Neural progenitor cell (in vitro differentiated cells): ENCODE results near the gene CMC2. TPM values are rescaled to one million over a fixed set of nuclear protein-coding genes. Genes with fewer than 3 reads are reported as not detected.

Experiments used
- DNase-seq: peaks from one replicate; pipeline ENCODE4 v3.0.0-alpha.2; 2016; ENCODE audit warnings: low spot score
- H2AFZ ChIP-seq: fragments of 200-600 bp; sonication (generic); replicated peaks from 2 replicates; pipeline ENCODE4 v1.6.1; 2016; ENCODE audit warnings: antibody characterized with exemption
- H3F3A ChIP-seq: fragments of 200-600 bp; sonication (generic); 2 replicates; pipeline ENCODE4 v1.6.1; 2016; ENCODE audit warnings: antibody characterized with exemption, low read depth
- H3K27ac ChIP-seq: fragments of 200-600 bp; sonication (generic); 2 replicates; pipeline ENCODE4 v1.5.1; 2016; ENCODE audit warnings: mild to moderate bottlenecking
- H3K27me3 ChIP-seq: fragments of 200-600 bp; sonication (generic); 2 replicates; pipeline ENCODE4 v1.6.1; 2016; ENCODE audit warnings: mild to moderate bottlenecking, moderate library complexity
- H3K36me3 ChIP-seq: fragments of 200-600 bp; sonication (generic); 2 replicates; pipeline ENCODE4 v1.5.1; 2016
- H3K4me1 ChIP-seq: fragments of 200-600 bp; sonication (generic); 2 replicates; pipeline ENCODE4 v1.6.1; 2016; ENCODE audit warnings: mixed run types
- H3K4me2 ChIP-seq: fragments of 200-600 bp; sonication (generic); 2 replicates; pipeline ENCODE4 v1.6.1; 2016
- H3K4me3 ChIP-seq: fragments of 200-600 bp; sonication (generic); 2 replicates; pipeline ENCODE4 v1.5.1; 2016
- H3K79me2 ChIP-seq: fragments of 200-600 bp; sonication (generic); 2 replicates; pipeline ENCODE4 v1.6.1; 2016; ENCODE audit warnings: low read depth
- H3K9ac ChIP-seq: fragments of 200-600 bp; sonication (generic); 2 replicates; pipeline ENCODE4 v1.6.1; 2016
- H3K9me3 ChIP-seq: fragments of 200-600 bp; sonication (generic); 2 replicates; pipeline ENCODE4 v1.5.1; 2016; ENCODE audit warnings: low read depth
- H4K20me1 ChIP-seq: fragments of 200-600 bp; sonication (generic); 2 replicates; pipeline ENCODE4 v1.6.1; 2016; ENCODE audit warnings: low read depth
- H3K27ac Mint-ChIP-seq: 3 replicates; pipeline ENCODE4 v1.8.0; 2021; ENCODE audit warnings: mixed read lengths
- H3K27me3 Mint-ChIP-seq: 2 replicates; pipeline ENCODE4 v1.8.0; 2022; ENCODE audit warnings: low read depth, mild to moderate bottlenecking, inconsistent platforms, moderate library complexity, mixed read lengths; ENCODE audit not compliant: insufficient read depth
- H3K36me3 Mint-ChIP-seq: 3 replicates; pipeline ENCODE4 v1.8.0; 2021; ENCODE audit warnings: mixed read lengths
- H3K4me1 Mint-ChIP-seq: 3 replicates; pipeline ENCODE4 v1.8.0; 2021; ENCODE audit warnings: mixed read lengths
- H3K4me3 Mint-ChIP-seq: 3 replicates; pipeline ENCODE4 v1.8.0; 2021; ENCODE audit warnings: mild to moderate bottlenecking, moderate library complexity, mixed read lengths
- H3K9me3 Mint-ChIP-seq: 3 replicates; pipeline ENCODE4 v1.8.0; 2020; ENCODE audit warnings: mixed read lengths
- EZH2 ChIP-seq: fragments of 200-600 bp; sonication (generic); IDR thresholded peaks from 2 replicates; pipeline ENCODE4 v1.6.1; 2017; ENCODE audit warnings: antibody characterized with exemption, mild to moderate bottlenecking, moderate library complexity
- EZH2phosphoT487 ChIP-seq: fragments of 200-600 bp; sonication (generic); IDR thresholded peaks from 2 replicates; pipeline ENCODE4 v1.6.1; 2017; ENCODE audit warnings: antibody characterized with exemption
- total RNA-seq: library from RNA; depleted of rRNA; stranded (reverse); fragments of >200 nt; gene quantifications from 2 replicates; pipeline ENCODE4 v1.2.3, GENCODE V29; 2015; ENCODE audit warnings: low replicate concordance
- TF ChIP-seq, protein P1 (sequence below): fragments of 200-600 bp; sonication (generic); IDR thresholded peaks from 2 replicates; pipeline ENCODE4 v1.5.1; 2017; ENCODE audit warnings: antibody characterized with exemption, mild to moderate bottlenecking

CMC2 gene
- total RNA-seq, 1 donor from 2014 or later = 138 TPM

DNA sequence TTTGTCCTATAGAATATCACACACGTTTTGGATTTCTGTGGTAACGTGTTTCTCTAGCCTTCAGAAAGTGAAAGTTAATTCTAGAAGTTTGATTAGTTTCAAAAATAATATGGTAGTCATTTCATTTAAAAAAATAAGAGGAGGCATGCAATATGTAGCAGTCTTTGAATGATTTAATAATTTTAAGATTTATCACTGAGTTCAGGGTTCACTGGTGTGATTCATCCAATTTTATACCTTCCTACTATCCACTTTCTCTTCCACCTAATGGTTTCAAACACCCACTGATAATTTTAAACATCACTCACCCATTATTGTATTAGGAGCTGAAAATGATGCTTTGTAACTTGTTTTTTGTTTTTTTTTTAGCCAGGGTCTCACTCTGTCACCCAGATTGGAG lies 42.3 kb downstream of the CMC2 start:
- no peaks in the 10 kb centered on the region for H3K4me1 Mint-ChIP-seq
- H3K36me3 Mint-ChIP-seq = peaks cover 18% of the 10 kb centered on the region
- Histone ChIP-seq H3K9ac (no peak overlapping the region), H3K9me3 (peaks cover 3% of the 10 kb centered on the region), H3K27me3 (no peaks in the 10 kb centered on the region), H3K79me2 (no peaks in the 10 kb centered on the region), H2AFZ (no peak overlapping the region), H4K20me1 (no peaks in the 10 kb centered on the region), H3F3A (peaks cover 2% of the 10 kb centered on the region), H3K4me2 (no peak overlapping the region), H3K4me3 (no peak overlapping the region), H3K4me1 (no peaks in the 10 kb centered on the region), H3K36me3 (no peaks in the 10 kb centered on the region), H3K27ac (no peak overlapping the region)
- H3K27me3 Mint-ChIP-seq = peaks cover 3% of the 10 kb centered on the region
- peaks cover 14% of the 10 kb centered on the region for H3K9me3 Mint-ChIP-seq
- H3K4me3 Mint-ChIP-seq = no peak overlapping the region
- H3K27ac Mint-ChIP-seq = no peak overlapping the region
- no peak for TF ChIP-seq EZH2phosphoT487
- TF ChIP-seq, protein P1, sequence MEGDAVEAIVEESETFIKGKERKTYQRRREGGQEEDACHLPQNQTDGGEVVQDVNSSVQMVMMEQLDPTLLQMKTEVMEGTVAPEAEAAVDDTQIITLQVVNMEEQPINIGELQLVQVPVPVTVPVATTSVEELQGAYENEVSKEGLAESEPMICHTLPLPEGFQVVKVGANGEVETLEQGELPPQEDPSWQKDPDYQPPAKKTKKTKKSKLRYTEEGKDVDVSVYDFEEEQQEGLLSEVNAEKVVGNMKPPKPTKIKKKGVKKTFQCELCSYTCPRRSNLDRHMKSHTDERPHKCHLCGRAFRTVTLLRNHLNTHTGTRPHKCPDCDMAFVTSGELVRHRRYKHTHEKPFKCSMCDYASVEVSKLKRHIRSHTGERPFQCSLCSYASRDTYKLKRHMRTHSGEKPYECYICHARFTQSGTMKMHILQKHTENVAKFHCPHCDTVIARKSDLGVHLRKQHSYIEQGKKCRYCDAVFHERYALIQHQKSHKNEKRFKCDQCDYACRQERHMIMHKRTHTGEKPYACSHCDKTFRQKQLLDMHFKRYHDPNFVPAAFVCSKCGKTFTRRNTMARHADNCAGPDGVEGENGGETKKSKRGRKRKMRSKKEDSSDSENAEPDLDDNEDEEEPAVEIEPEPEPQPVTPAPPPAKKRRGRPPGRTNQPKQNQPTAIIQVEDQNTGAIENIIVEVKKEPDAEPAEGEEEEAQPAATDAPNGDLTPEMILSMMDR = no peak
- TF ChIP-seq EZH2 = no peak
- DNase-seq = no peak

DNA sequence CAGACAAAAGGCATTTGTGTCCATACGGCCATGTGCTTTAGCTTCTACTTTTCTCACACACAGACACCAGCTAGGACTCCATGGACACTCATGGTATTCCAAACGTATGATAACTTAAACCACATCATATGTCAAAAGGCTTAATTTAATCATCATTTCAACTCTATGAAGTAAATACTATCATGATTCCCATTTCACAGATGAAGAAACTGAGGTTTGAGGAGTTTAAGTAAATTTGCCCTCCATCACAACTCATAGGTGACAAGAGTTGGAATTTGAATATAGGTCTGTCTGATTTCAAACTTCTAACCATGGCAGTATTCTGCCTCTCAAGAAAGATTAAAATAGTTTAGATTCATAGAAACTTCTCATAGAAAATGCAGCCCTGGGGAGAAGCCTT lies 43.8 kb downstream of the CMC2 start:
- peaks cover 6% of the 10 kb centered on the region for H3K9me3 ChIP-seq
- H3K27me3 ChIP-seq = no peaks in the 10 kb centered on the region
- H3K9ac ChIP-seq = no peak overlapping the region
- Mint-ChIP-seq H3K27ac (no peak overlapping the region), H3K9me3 (peaks cover 26% of the 10 kb centered on the region), H3K4me1 (no peaks in the 10 kb centered on the region), H3K27me3 (no peaks in the 10 kb centered on the region), H3K36me3 (peaks cover 12% of the 10 kb centered on the region), H3K4me3 (no peak overlapping the region)
- no peak overlapping the region for H2AFZ ChIP-seq
- H3F3A ChIP-seq = peaks cover 2% of the 10 kb centered on the region
- no peaks in the 10 kb centered on the region for H4K20me1 ChIP-seq
- H3K4me2 ChIP-seq = no peak overlapping the region
- DNase-seq = no peak
- TF ChIP-seq EZH2 = no peak
- no peak for TF ChIP-seq EZH2phosphoT487
- TF ChIP-seq, protein P1 = no peak
- H3K4me3 ChIP-seq = no peak overlapping the region
- H3K79me2 ChIP-seq = no peaks in the 10 kb centered on the region
- H3K4me1 ChIP-seq = no peaks in the 10 kb centered on the region
- H3K27ac ChIP-seq = no peak overlapping the region
- H3K36me3 ChIP-seq = no peaks in the 10 kb centered on the region

DNA sequence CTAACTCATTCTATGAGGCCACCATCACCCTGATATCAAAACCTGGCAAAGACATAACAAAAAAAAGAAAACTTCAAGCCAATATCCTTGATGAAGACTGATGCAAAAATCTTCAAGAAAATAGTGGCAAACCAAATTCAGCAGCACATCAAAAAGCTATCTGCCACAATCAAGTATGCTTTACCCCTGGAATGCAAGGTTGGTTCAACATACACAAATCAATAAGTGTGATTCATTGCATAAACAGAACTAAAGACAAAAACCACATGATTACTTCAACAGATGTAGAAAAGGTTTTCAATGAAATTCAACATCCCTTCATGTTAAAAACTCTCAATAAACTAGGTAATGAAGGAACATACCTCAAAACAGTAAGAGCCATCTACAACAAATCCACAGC lies 48.4 kb downstream of the CMC2 start:
- Histone ChIP-seq H3K27me3 (no peaks in the 10 kb centered on the region), H3K9me3 (peaks cover 13% of the 10 kb centered on the region), H2AFZ (no peak overlapping the region), H3F3A (no peaks in the 10 kb centered on the region), H3K79me2 (no peaks in the 10 kb centered on the region), H3K9ac (no peak overlapping the region), H3K4me1 (no peaks in the 10 kb centered on the region), H4K20me1 (no peaks in the 10 kb centered on the region), H3K4me2 (no peak overlapping the region), H3K4me3 (no peak overlapping the region), H3K27ac (no peak overlapping the region), H3K36me3 (no peaks in the 10 kb centered on the region)
- no peak for DNase-seq
- TF ChIP-seq EZH2 (no peak), EZH2phosphoT487 (no peak)
- TF ChIP-seq, protein P1 = no peak
- peaks cover 12% of the 10 kb centered on the region for H3K36me3 Mint-ChIP-seq
- H3K4me3 Mint-ChIP-seq = no peak overlapping the region
- H3K4me1 Mint-ChIP-seq = no peaks in the 10 kb centered on the region
- no peak overlapping the region for H3K27ac Mint-ChIP-seq
- H3K27me3 Mint-ChIP-seq = no peaks in the 10 kb centered on the region
- peaks cover 34% of the 10 kb centered on the region for H3K9me3 Mint-ChIP-seq
